SK-N-SH treated with all-trans-retinoic acid at 6 μM for 48 hours (cell line): ENCODE results near the gene CFAP70.
"Not testable (repeated sequence)": the region's sequence is repeated elsewhere in the genome, so short reads cannot be mapped to it uniquely, and the experiment has no call there.

Experiments used
- ATAC-seq: fragments of 200-7000 bp; cut with Tn5 transposase; 3 replicates; pipeline ENCODE4 v1.9.1; 2020; ENCODE audit warnings: mild to moderate bottlenecking, moderate library complexity
- ARNTL ChIP-seq: fragments of 450-650 bp; formaldehyde crosslinking; IDR thresholded peaks from 2 replicates; pipeline ENCODE4 v1.5.0; 2020; ENCODE audit warnings: low read depth, mild to moderate bottlenecking, moderate library complexity, borderline replicate concordance
- BACH2 ChIP-seq: fragments of 250-450 bp; sonication (Bioruptor Pico); IDR thresholded peaks from 2 replicates; pipeline ENCODE4 v1.9.0; 2021; ENCODE audit warnings: mild to moderate bottlenecking, borderline replicate concordance
- CSDC2 ChIP-seq: fragments of 250-450 bp; sonication (Bioruptor Pico); IDR thresholded peaks from 2 replicates; pipeline ENCODE4 v1.5.0; 2020; ENCODE audit warnings: mild to moderate bottlenecking, moderate library complexity
- ESRRG ChIP-seq: fragments of 250-450 bp; sonication (Bioruptor Pico); IDR thresholded peaks from 2 replicates; pipeline ENCODE4 v1.6.1; 2021; ENCODE audit warnings: mild to moderate bottlenecking
- GLIS3 ChIP-seq: fragments of 250-450 bp; sonication (Bioruptor Pico); IDR thresholded peaks from 2 replicates; pipeline ENCODE4 v1.5.0; 2020; ENCODE audit warnings: mild to moderate bottlenecking, moderate library complexity
- ISL1 ChIP-seq: fragments of 250-450 bp; sonication (Bioruptor Pico); IDR thresholded peaks from 2 replicates; pipeline ENCODE4 v2.1.2; 2022; ENCODE audit warnings: mild to moderate bottlenecking, moderate library complexity
- OSR1 ChIP-seq: fragments of 250-450 bp; sonication (Bioruptor Pico); IDR thresholded peaks from 2 replicates; pipeline ENCODE4 v1.8.0; 2022; ENCODE audit warnings: moderate library complexity, mild to moderate bottlenecking, inconsistent platforms
- POU6F1 ChIP-seq: fragments of 250-450 bp; sonication (Bioruptor Pico); IDR thresholded peaks from 2 replicates; pipeline ENCODE4 v1.8.0; 2021; ENCODE audit warnings: low read depth, mild to moderate bottlenecking, moderate library complexity, borderline replicate concordance
- PPARA ChIP-seq: fragments of 250-450 bp; sonication (Bioruptor Pico); IDR thresholded peaks from 2 replicates; pipeline ENCODE4 v1.5.0; 2020; ENCODE audit warnings: mild to moderate bottlenecking, borderline replicate concordance
- RARB ChIP-seq: fragments of 250-450 bp; sonication (Bioruptor Pico); IDR thresholded peaks from 2 replicates; pipeline ENCODE4 v1.8.0; 2021; ENCODE audit warnings: mild to moderate bottlenecking, moderate library complexity
- SNAI2 ChIP-seq: fragments of 250-450 bp; sonication (Bioruptor Pico); IDR thresholded peaks from 2 replicates; pipeline ENCODE4 v1.5.0; 2020; ENCODE audit warnings: mild to moderate bottlenecking, moderate library complexity
- TCF4 ChIP-seq: fragments of 250-450 bp; sonication (Bioruptor Pico); IDR thresholded peaks from 2 replicates; pipeline ENCODE4 v1.8.0; 2021; ENCODE audit warnings: mild to moderate bottlenecking, moderate library complexity, borderline replicate concordance
- TOX ChIP-seq: fragments of 250-450 bp; sonication (Bioruptor Pico); IDR thresholded peaks from 2 replicates; pipeline ENCODE4 v1.8.0; 2021; ENCODE audit warnings: mild to moderate bottlenecking, moderate library complexity, borderline replicate concordance
- TSHZ2 ChIP-seq: fragments of 250-450 bp; sonication (Bioruptor Pico); IDR thresholded peaks from 2 replicates; pipeline ENCODE4 v1.5.0; 2020; ENCODE audit warnings: mild to moderate bottlenecking, moderate library complexity
- ZC3H10 ChIP-seq: fragments of 250-450 bp; sonication (Bioruptor Pico); IDR thresholded peaks from 2 replicates; pipeline ENCODE4 v1.5.1; 2021; ENCODE audit warnings: mild to moderate bottlenecking, moderate library complexity
- ZFP3 ChIP-seq: fragments of 250-450 bp; sonication (Bioruptor Pico); IDR thresholded peaks from 2 replicates; pipeline ENCODE4 v1.5.0; 2020; ENCODE audit warnings: mild to moderate bottlenecking, moderate library complexity
- ZFP30 ChIP-seq: fragments of 450-650 bp; formaldehyde crosslinking; IDR thresholded peaks from 2 replicates; pipeline ENCODE4 v1.5.0; 2022; ENCODE audit warnings: mild to moderate bottlenecking, moderate library complexity
- ZNF565 ChIP-seq: fragments of 450-650 bp; formaldehyde crosslinking; conservative IDR thresholded peaks from 2 replicates; pipeline ENCODE4 v1.5.0; 2020; ENCODE audit warnings: low read depth, mild to moderate bottlenecking, moderate library complexity
- ZNF70 ChIP-seq: fragments of 450-650 bp; formaldehyde crosslinking; IDR thresholded peaks from 2 replicates; pipeline ENCODE4 v1.5.0; 2020; ENCODE audit warnings: mild to moderate bottlenecking, moderate library complexity
- ZNF8 ChIP-seq: fragments of 450-650 bp; formaldehyde crosslinking; IDR thresholded peaks from 2 replicates; pipeline ENCODE4 v1.5.0; 2020; ENCODE audit warnings: mild to moderate bottlenecking, moderate library complexity
- TF ChIP-seq, protein P1 (sequence below): fragments of 250-450 bp; sonication (Bioruptor Pico); IDR thresholded peaks from 2 replicates; pipeline ENCODE4 v1.5.1; 2020; ENCODE audit warnings: low read depth, mild to moderate bottlenecking, moderate library complexity
- TF ChIP-seq, protein P2 (sequence below): fragments of 250-450 bp; sonication (Bioruptor Pico); IDR thresholded peaks from 2 replicates; pipeline ENCODE4 v1.8.0; 2020; ENCODE audit warnings: mild to moderate bottlenecking, moderate library complexity, borderline replicate concordance
- TF ChIP-seq, protein P3 (sequence below): fragments of 250-450 bp; sonication (Bioruptor Pico); IDR thresholded peaks from 2 replicates; pipeline ENCODE4 v1.5.1; 2021; ENCODE audit warnings: mild to moderate bottlenecking, moderate library complexity

Gene CFAP70

GRCh38 chr10:73262880-73263555 lies 95.6 kb downstream of the CFAP70 start:
- TF ChIP-seq, protein P1, sequence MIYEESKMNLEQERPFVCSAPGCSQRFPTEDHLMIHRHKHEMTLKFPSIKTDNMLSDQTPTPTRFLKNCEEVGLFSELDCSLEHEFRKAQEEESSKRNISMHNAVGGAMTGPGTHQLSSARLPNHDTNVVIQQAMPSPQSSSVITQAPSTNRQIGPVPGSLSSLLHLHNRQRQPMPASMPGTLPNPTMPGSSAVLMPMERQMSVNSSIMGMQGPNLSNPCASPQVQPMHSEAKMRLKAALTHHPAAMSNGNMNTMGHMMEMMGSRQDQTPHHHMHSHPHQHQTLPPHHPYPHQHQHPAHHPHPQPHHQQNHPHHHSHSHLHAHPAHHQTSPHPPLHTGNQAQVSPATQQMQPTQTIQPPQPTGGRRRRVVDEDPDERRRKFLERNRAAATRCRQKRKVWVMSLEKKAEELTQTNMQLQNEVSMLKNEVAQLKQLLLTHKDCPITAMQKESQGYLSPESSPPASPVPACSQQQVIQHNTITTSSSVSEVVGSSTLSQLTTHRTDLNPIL = no peak
- TF ChIP-seq SNAI2 = no peak
- no peak for TF ChIP-seq TCF4 (CRISPR knock-in tag)
- no peak for TF ChIP-seq ZFP30 (CRISPR knock-in tag)
- TF ChIP-seq RARB (CRISPR knock-in tag) = no peak
- TF ChIP-seq ZC3H10 = no peak
- TF ChIP-seq, all 23 proteins: peak for 0
- ATAC-seq = no peak

DNA sequence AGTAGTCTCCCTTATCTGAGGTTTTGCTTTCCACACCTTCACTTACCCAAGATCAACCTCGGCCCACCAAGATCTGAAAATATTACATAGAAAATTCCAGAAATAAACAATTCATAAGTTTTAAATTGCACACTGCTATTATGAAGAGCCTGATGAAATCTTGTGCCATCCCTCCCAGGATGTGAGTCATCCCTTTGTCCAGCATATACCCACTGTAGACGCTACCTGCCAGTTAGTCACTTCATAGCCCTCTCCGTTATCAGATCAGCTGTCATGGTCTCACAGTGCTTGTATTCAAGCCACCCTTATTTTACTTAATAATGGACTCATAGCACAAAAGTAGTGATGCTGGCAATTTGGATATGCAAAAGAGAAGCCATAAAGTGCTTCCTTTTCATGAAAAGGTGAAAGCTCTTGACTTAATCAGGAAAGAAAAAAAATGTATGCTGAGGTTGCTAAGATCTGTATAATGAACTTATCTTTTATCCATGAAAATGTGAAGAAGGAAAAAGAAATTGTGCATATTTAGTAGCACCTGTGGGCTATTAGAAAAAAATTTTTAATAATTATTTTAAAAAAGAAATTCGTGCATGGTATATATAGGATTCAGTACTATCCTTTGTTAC lies 96.4 kb downstream of the CFAP70 start:
- ATAC-seq = peak; percentile 91

DNA sequence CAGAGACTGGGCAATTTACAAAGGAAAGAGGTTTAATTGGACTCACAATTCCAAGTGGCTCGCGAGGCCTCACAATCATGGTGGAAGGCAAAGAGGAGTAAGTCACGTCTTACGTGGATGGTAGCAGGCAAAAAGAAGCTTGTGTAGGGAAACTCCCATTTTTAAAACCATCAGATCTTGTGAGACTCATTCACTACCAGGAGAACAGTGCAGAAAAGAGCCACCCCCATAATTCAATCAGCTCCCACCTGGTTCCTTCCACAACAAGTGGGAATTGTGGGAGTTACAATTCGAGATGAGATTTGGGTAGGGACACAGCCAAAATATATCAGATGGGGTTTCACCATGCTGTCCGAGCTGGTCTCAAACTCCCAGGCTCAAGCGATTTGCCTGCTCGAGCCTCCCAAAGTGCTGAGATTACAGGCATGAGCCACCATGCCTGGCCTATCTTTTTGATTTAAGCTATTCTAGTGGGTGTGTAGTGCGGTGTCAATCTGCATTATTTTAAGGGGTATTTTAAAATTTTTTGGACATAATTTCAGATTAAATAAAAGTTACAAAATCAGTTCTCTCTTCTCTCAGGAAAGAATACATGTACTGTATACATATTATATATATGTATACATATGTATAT lies 97.2 kb downstream of the CFAP70 start:
- ATAC-seq = no peak
- TF ChIP-seq ESRRG (no peak), CSDC2 (CRISPR knock-in tag) (no peak), TOX (CRISPR knock-in tag) (no peak), ISL1 (no peak), POU6F1 (CRISPR knock-in tag) (no peak), GLIS3 (no peak), SNAI2 (no peak), PPARA (CRISPR knock-in tag) (no peak), ARNTL (no peak), OSR1 (no peak), ZFP3 (CRISPR knock-in tag) (no peak), ZNF70 (CRISPR knock-in tag) (no peak), TSHZ2 (CRISPR knock-in tag) (no peak), ZFP30 (CRISPR knock-in tag) (no peak), TCF4 (CRISPR knock-in tag) (no peak), ZNF565 (no peak)
- TF ChIP-seq, protein P1 = no peak
- TF ChIP-seq, protein P2, sequence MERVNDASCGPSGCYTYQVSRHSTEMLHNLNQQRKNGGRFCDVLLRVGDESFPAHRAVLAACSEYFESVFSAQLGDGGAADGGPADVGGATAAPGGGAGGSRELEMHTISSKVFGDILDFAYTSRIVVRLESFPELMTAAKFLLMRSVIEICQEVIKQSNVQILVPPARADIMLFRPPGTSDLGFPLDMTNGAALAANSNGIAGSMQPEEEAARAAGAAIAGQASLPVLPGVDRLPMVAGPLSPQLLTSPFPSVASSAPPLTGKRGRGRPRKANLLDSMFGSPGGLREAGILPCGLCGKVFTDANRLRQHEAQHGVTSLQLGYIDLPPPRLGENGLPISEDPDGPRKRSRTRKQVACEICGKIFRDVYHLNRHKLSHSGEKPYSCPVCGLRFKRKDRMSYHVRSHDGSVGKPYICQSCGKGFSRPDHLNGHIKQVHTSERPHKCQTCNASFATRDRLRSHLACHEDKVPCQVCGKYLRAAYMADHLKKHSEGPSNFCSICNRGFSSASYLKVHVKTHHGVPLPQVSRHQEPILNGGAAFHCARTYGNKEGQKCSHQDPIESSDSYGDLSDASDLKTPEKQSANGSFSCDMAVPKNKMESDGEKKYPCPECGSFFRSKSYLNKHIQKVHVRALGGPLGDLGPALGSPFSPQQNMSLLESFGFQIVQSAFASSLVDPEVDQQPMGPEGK (CRISPR knock-in tag) = no peak
- TF ChIP-seq, protein P3, sequence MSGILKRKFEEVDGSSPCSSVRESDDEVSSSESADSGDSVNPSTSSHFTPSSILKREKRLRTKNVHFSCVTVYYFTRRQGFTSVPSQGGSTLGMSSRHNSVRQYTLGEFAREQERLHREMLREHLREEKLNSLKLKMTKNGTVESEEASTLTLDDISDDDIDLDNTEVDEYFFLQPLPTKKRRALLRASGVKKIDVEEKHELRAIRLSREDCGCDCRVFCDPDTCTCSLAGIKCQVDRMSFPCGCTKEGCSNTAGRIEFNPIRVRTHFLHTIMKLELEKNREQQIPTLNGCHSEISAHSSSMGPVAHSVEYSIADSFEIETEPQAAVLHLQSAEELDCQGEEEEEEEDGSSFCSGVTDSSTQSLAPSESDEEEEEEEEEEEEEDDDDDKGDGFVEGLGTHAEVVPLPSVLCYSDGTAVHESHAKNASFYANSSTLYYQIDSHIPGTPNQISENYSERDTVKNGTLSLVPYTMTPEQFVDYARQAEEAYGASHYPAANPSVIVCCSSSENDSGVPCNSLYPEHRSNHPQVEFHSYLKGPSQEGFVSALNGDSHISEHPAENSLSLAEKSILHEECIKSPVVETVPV (CRISPR knock-in tag) = no peak
- TF ChIP-seq, all 23 proteins: peak for 0

More for the DNA sequence above, 96.4 kb downstream of the CFAP70 start:
- TF ChIP-seq ISL1 = peak; percentile 50
- TF ChIP-seq BACH2 (CRISPR knock-in tag) = no peak
- TF ChIP-seq ZNF8 (CRISPR knock-in tag) = no peak
- TF ChIP-seq ZNF565 = no peak

- ATAC-seq = not testable (repeated sequence)
Measured at GRCh38 chr10:73258612-73259011, 100.1 kb downstream of the CFAP70 start.
